ENCODE measurements around the gene AIG1.

GRCh38 chr6:143164565-143165105, 103.9 kb downstream of the AIG1 start:
- TF ChIP-seq CTCF (conservative IDR thresholded peaks at IDR 0.05 in 1 of 2, IDR thresholded peaks at IDR 0.05 in 1 of 2; ENCODE audit: low read depth in 1 of 2, low read length in 2 of 2), result no peak
- no peak for TF ChIP-seq EZH2 (IDR thresholded peaks at IDR 0.05; ENCODE audit: low read length, missing control alignments)
